Fibroblast of lung (primary cell): ENCODE measurements around the gene STX8. TPM values are rescaled to one million over a fixed set of nuclear protein-coding genes. Genes with fewer than 3 reads are reported as not detected.

ENCODE experiments used
- DNase-seq, 2 donors: peaks; one replicate each; pipeline versions ENCODE4 v3.0.0 to v3.0.0-alpha.2; 2010; ENCODE audit warnings: low read depth in 2 of 2
- H2AFZ ChIP-seq: 2 replicates; pipeline ENCODE4 v1.5.1; 2012; ENCODE audit warnings: low read length, control low read depth, inconsistent platforms
- H3K27ac ChIP-seq: 2 replicates; pipeline ENCODE4 v1.5.1; 2011; ENCODE audit warnings: low read length, control low read depth; ENCODE audit not compliant: insufficient read depth
- H3K27me3 ChIP-seq: 2 replicates; pipeline ENCODE4 v1.5.1; 2011; ENCODE audit warnings: mild to moderate bottlenecking, low read length; ENCODE audit not compliant: control insufficient read depth, insufficient read depth
- H3K36me3 ChIP-seq: 2 replicates; pipeline ENCODE4 v1.5.1; 2011; ENCODE audit warnings: low read length; ENCODE audit not compliant: control insufficient read depth, insufficient read depth
- H3K4me1 ChIP-seq: 2 replicates; pipeline ENCODE4 v1.5.1; 2011; ENCODE audit warnings: low read length; ENCODE audit not compliant: control insufficient read depth, insufficient read depth; ENCODE audit errors: extremely low read depth
- H3K4me2 ChIP-seq: 2 replicates; pipeline ENCODE4 v1.5.1; 2011; ENCODE audit warnings: low read length, control low read depth; ENCODE audit not compliant: insufficient read depth; ENCODE audit errors: extremely low read depth
- H3K4me3 ChIP-seq, 4 experiments: fragments of 200-600 bp in 1 of 4; sonication (generic) in 1 of 4; replicated peaks in 1 of 4; 2 replicates each; pipeline ENCODE4 v1.5.1; 2011 to 2016; ENCODE audit warnings: low read length in 4 of 4, low read depth in 3 of 4, mild to moderate bottlenecking in 3 of 4, control low read depth in 2 of 4, inconsistent platforms in 1 of 4, mixed read lengths in 1 of 4; ENCODE audit not compliant: insufficient read depth in 1 of 4; ENCODE audit errors: control extremely low read depth in 1 of 4
- H3K79me2 ChIP-seq: 2 replicates; pipeline ENCODE4 v1.5.1; 2012; ENCODE audit warnings: mild to moderate bottlenecking, low read length, inconsistent platforms; ENCODE audit not compliant: control insufficient read depth, insufficient read depth
- H3K9ac ChIP-seq: 2 replicates; pipeline ENCODE4 v1.5.1; 2011; ENCODE audit warnings: mild to moderate bottlenecking, low read length, control low read depth; ENCODE audit not compliant: insufficient read depth
- H3K9me3 ChIP-seq: 2 replicates; pipeline ENCODE4 v1.5.1; 2012; ENCODE audit warnings: low read depth, low read length; ENCODE audit not compliant: control insufficient read depth, insufficient read depth
- H4K20me1 ChIP-seq: 2 replicates; pipeline ENCODE4 v1.5.1; 2011; ENCODE audit warnings: low read length; ENCODE audit not compliant: control insufficient read depth, insufficient read depth; ENCODE audit errors: extremely low read depth
- CTCF ChIP-seq, 2 donors: IDR thresholded peaks in 1 of 2; conservative IDR thresholded peaks in 1 of 2; 1 replicate in 1 of 2; 2 replicates in 1 of 2; pipeline ENCODE4 v1.5.1; 2011 to 2012; ENCODE audit warnings: low read length in 2 of 2, control low read depth in 1 of 2, inconsistent platforms in 1 of 2, low read depth in 1 of 2, mild to moderate bottlenecking in 1 of 2
- EZH2 ChIP-seq: IDR thresholded peaks from 2 replicates; pipeline ENCODE4 v1.5.1; 2012; ENCODE audit warnings: low read length, control low read depth, mild to moderate bottlenecking; ENCODE audit errors: missing control alignments
- polyA plus RNA-seq, 2 donors: library from polyadenylated mRNA; depleted of rRNA in 1 of 2; stranded (reverse) in 1 of 2; unstranded in 1 of 2; fragments of >200 nt; gene quantifications; 2 replicates each; pipeline ENCODE4 v1.2.1, GENCODE V29; 2011 to 2012; ENCODE audit warnings: missing spikeins in 1 of 2
- total RNA-seq: library from RNA; depleted of rRNA; stranded (reverse); fragments of >200 nt; gene quantifications from 2 replicates; pipeline ENCODE4 v1.2.1, GENCODE V29; 2014

STX8 gene
- total and polyA plus RNA-seq, 2 donors (not counting 1 experiment from before 2014, with no cell fraction given) = 84.7 to 128 TPM

DNA sequence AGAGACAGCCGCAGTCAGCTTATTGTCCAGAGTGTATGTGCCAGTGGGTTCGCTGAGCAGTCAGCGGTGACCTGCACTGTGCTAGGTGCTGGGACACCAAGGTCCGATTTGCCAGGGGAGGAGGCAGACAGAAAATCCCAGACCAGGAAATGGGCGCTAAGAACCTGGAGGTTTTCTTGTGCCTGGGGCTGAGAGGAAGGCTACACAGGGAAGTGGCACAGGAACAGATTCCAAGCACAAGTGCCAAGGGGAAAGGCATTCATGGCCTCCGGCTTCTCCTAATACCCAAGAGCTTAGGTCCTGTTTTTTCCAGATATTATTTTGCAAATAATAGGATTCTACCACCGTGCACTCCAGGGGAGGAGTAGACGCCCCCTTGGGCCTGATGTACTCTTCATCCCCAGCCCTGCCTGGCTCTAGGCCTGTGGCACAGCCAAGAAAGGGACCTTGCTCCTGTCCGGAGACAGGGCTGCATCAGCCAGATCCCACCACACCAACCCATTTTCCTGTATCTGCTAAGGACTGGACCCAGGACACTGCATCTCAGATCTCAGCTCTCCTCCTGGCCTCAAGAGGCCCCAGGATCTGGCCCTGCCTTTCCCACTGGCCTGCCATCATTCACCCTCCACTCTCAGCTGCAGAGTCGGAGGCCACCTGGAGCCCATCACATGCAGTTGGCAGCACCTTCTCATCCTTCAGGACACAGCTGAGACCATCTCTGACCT, 367.1 kb downstream of the STX8 start:
- no peak overlapping the region for H3K27ac ChIP-seq
- no peak overlapping the region for H3K4me2 ChIP-seq
- peaks cover 3% of the 10 kb centered on the region for H3K27me3 ChIP-seq
- H3K36me3 ChIP-seq = no peaks in the 10 kb centered on the region
- no peaks in the 10 kb centered on the region for H3K4me1 ChIP-seq
- no peak overlapping the region for H3K9ac ChIP-seq
- TF ChIP-seq EZH2 = no peak
- DNase-seq = no peak
- no peaks in the 10 kb centered on the region for H4K20me1 ChIP-seq
- no peaks in the 10 kb centered on the region for H3K9me3 ChIP-seq
- no peak overlapping the region for H2AFZ ChIP-seq
- no peak overlapping the region for H3K4me3 ChIP-seq
- no peaks in the 10 kb centered on the region for H3K79me2 ChIP-seq

DNA sequence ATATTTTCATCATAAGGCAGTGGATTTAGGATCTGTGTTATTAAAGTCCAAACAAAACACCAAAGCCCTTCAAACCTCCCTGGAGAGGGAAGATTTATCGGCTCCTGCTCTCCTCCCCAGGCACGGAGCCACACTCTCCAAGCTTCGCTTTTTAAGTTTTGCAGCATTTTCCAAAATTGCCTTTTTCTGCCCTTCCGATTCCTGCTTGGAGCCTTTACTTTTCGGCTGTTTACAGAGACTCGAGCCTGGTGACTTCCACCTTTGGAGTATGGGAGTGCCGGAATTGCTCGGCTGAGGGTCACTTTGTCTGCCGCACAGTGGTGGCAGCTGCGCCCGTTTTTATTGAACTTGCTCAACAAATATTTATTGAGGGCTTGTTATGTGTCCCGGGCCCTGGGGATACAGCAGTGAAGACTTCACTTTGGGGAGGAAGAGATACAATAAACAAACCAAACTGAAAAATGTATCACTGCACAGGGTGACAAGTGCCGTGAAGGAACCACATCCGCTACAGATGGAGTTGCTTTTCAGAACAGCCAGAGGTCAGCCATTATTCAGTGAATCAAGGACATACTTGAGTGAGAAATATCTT, 368.8 kb downstream of the STX8 start:
- Histone ChIP-seq H3K4me1 (no peaks in the 10 kb centered on the region), H2AFZ (no peak overlapping the region), H3K36me3 (no peaks in the 10 kb centered on the region), H3K79me2 (no peaks in the 10 kb centered on the region), H3K27me3 (peaks cover 3% of the 10 kb centered on the region), H3K27ac (no peak overlapping the region), H4K20me1 (no peaks in the 10 kb centered on the region), H3K4me3 (no peak overlapping the region), H3K9ac (no peak overlapping the region), H3K4me2 (peak overlapping the region; percentile 51), H3K9me3 (no peaks in the 10 kb centered on the region)
- no peak for DNase-seq
- TF ChIP-seq CTCF (conservative IDR thresholded peaks at IDR 0.05 in 1 of 2, IDR thresholded peaks at IDR 0.05 in 1 of 2; ENCODE audit: low read depth in 1 of 2, low read length in 2 of 2) (no peak), EZH2 (no peak)

GRCh38 chr17:9206410-9206703, 369.3 kb downstream of the STX8 start:
- H3K27me3 ChIP-seq = peaks cover 3% of the 10 kb centered on the region

More at GRCh38 chr17:9206410-9206703, 369.3 kb downstream of the STX8 start:
- Histone ChIP-seq H3K4me2 (no peak overlapping the region), H4K20me1 (no peaks in the 10 kb centered on the region), H3K79me2 (no peaks in the 10 kb centered on the region), H3K9me3 (no peaks in the 10 kb centered on the region), H3K9ac (no peak overlapping the region), H3K27ac (no peak overlapping the region), H3K36me3 (no peaks in the 10 kb centered on the region), H3K4me1 (no peaks in the 10 kb centered on the region), H3K4me3 (no peak overlapping the region), H2AFZ (no peak overlapping the region)
- DNase-seq = no peak
- TF ChIP-seq EZH2 = no peak
- TF ChIP-seq CTCF (conservative IDR thresholded peaks at IDR 0.05 in 1 of 2, IDR thresholded peaks at IDR 0.05 in 1 of 2; ENCODE audit: low read depth in 1 of 2, low read length in 2 of 2) = no peak
